SK-N-SH (cell line): Measurements from ENCODE around the gene SLC38A3. TPM values are rescaled to one million over a fixed set of nuclear protein-coding genes. Genes with fewer than 3 reads are reported as not detected.

Experiments
- CTCF ChIA-PET: fragments of 300-600, 350-600 bp; formaldehyde crosslinking; extraction: SDS; loops from one replicate; lab custom pipeline; 2021; lab: Yijun Ruan, JAX
- POLR2A ChIA-PET: fragments of 350-600 bp; sonication (Branson Sonifier 250); formaldehyde crosslinking; extraction: SDS; loops from one replicate; lab custom pipeline; 2020; ENCODE audit warnings: antibody characterized with exemption, inconsistent platforms; lab: Yijun Ruan, JAX
- DNase-seq: peaks from one replicate; pipeline ENCODE4 v3.0.0; 2012
- H2AFZ ChIP-seq: fragments of 200-600 bp; sonication (generic); 2 replicates; pipeline ENCODE4 v1.8.1; 2016; ENCODE audit warnings: antibody characterized with exemption, mild to moderate bottlenecking, low read depth
- H3F3A ChIP-seq: fragments of 200-600 bp; sonication (generic); replicated peaks from 2 replicates; pipeline ENCODE3; 2016; ENCODE audit warnings: antibody characterized with exemption, mild to moderate bottlenecking; ENCODE audit not compliant: insufficient read depth
- H3K27ac ChIP-seq, 2 experiments: fragments of 200-500 bp in 1 of 2; fragments of 200-600 bp in 1 of 2; sonication (Bioruptor generic) in 1 of 2; sonication (generic), shearing (Covaris generic) in 1 of 2; 2 replicates each; pipeline versions ENCODE4 v1.5.1 to v1.6.1; 2014 to 2016; ENCODE audit warnings: low read depth in 2 of 2, inconsistent platforms in 1 of 2, low read length in 1 of 2, mild to moderate bottlenecking in 1 of 2, mixed read lengths in 1 of 2
- H3K27me3 ChIP-seq: fragments of 200-600 bp; sonication (generic), shearing (Covaris generic); 2 replicates; pipeline ENCODE4 v1.6.1; 2016; ENCODE audit warnings: mixed run types; ENCODE audit not compliant: insufficient read depth
- H3K36me3 ChIP-seq, 2 experiments: fragments of 200-500 bp in 1 of 2; fragments of 200-600 bp in 1 of 2; sonication (Bioruptor generic) in 1 of 2; sonication (generic) in 1 of 2; replicated peaks in 1 of 2; 2 replicates each; pipeline versions ENCODE3 to v1.5.1; 2014 to 2016; ENCODE audit warnings: low read length in 1 of 2, mild to moderate bottlenecking in 1 of 2; ENCODE audit not compliant: insufficient read depth in 2 of 2, control insufficient read depth in 1 of 2
- H3K4me1 ChIP-seq, 2 experiments: fragments of 200-500 bp in 1 of 2; fragments of 200-600 bp in 1 of 2; sonication (Bioruptor generic) in 1 of 2; sonication (generic), shearing (Covaris generic) in 1 of 2; 2 replicates each; pipeline versions ENCODE4 v1.5.1 to v1.6.1; 2014 to 2016; ENCODE audit warnings: low read depth in 1 of 2, low read length in 1 of 2, mixed run types in 1 of 2; ENCODE audit not compliant: insufficient read depth in 2 of 2, control insufficient read depth in 1 of 2
- H3K4me2 ChIP-seq: fragments of 200-600 bp; sonication (generic), shearing (Covaris generic); 2 replicates; pipeline ENCODE4 v1.6.1; 2017; ENCODE audit warnings: mixed run types
- H3K4me3 ChIP-seq, 2 experiments: fragments of 200-500 bp in 1 of 2; fragments of 200-600 bp in 1 of 2; sonication (Bioruptor generic) in 1 of 2; sonication (generic), shearing (Covaris generic) in 1 of 2; 2 replicates each; pipeline versions ENCODE4 v1.5.1 to v1.8.1; 2014 to 2016; ENCODE audit warnings: low read depth in 2 of 2, inconsistent platforms in 1 of 2, low read length in 1 of 2, mild to moderate bottlenecking in 1 of 2, mixed read lengths in 1 of 2, moderate library complexity in 1 of 2
- H3K79me2 ChIP-seq: fragments of 200-600 bp; sonication (generic); 2 replicates; pipeline ENCODE4 v1.8.1; 2017; ENCODE audit warnings: mild to moderate bottlenecking; ENCODE audit not compliant: insufficient read depth
- H3K9ac ChIP-seq: fragments of 200-600 bp; sonication (generic); 2 replicates; pipeline ENCODE4 v1.6.1; 2017; ENCODE audit warnings: mixed run types
- H3K9me2 ChIP-seq: fragments of 200-600 bp; sonication (generic); 2 replicates; pipeline ENCODE4 v1.6.1; 2017; ENCODE audit warnings: mixed run types
- H3K9me3 ChIP-seq: fragments of 200-600 bp; sonication (generic); 2 replicates; pipeline ENCODE4 v1.6.1; 2017; ENCODE audit warnings: mixed run types, mild to moderate bottlenecking, moderate library complexity
- H4K20me1 ChIP-seq: fragments of 200-600 bp; sonication (generic); 2 replicates; pipeline ENCODE4 v1.6.1; 2017; ENCODE audit warnings: mild to moderate bottlenecking, mixed run types; ENCODE audit not compliant: insufficient read depth
- CTCF ChIP-seq: fragments of 200-600 bp; sonication (generic); IDR thresholded peaks from 2 replicates; pipeline ENCODE4 v1.6.1; 2017; ENCODE audit warnings: antibody characterized with exemption, mild to moderate bottlenecking, moderate library complexity
- FOSL2 ChIP-seq: IDR thresholded peaks from 2 replicates; pipeline ENCODE4 v1.4.0; 2012; ENCODE audit warnings: low read depth, mild to moderate bottlenecking, moderate library complexity, borderline replicate concordance
- FOXJ3 ChIP-seq: sonication (generic); formaldehyde crosslinking; IDR thresholded peaks from 2 replicates; pipeline ENCODE4 v1.5.1; 2020; ENCODE audit warnings: mild to moderate bottlenecking, missing genetic modification reagents
- GABPA ChIP-seq: IDR thresholded peaks from 2 replicates; pipeline ENCODE4 v1.4.0; 2012; ENCODE audit warnings: low read depth, mild to moderate bottlenecking
- IRF3 ChIP-seq: fragments of 150-350 bp; IDR thresholded peaks from 2 replicates; pipeline ENCODE4 v1.6.1; 2016; ENCODE audit warnings: mild to moderate bottlenecking, low read depth, low read length
- JUND ChIP-seq: IDR thresholded peaks from 2 replicates; pipeline ENCODE4 v1.4.0; 2012
- MXI1 ChIP-seq: IDR thresholded peaks from 2 replicates; pipeline ENCODE4 v1.6.1; 2012; ENCODE audit warnings: mild to moderate bottlenecking, low read depth, low read length, improper control_type of control experiment
- POLR2AphosphoS5 ChIP-seq: IDR thresholded peaks from 2 replicates; pipeline ENCODE4 v1.6.1; 2012; ENCODE audit warnings: low read depth, low read length
- RFX5 ChIP-seq: IDR thresholded peaks from 2 replicates; pipeline ENCODE4 v1.6.1; 2012; ENCODE audit warnings: mild to moderate bottlenecking, improper control_type of control experiment, low read length
- SIN3A ChIP-seq: IDR thresholded peaks from 2 replicates; pipeline ENCODE4 v1.6.1; 2012; ENCODE audit warnings: low read depth, mild to moderate bottlenecking, low read length, moderate library complexity, borderline replicate concordance
- SMC3 ChIP-seq: IDR thresholded peaks from 2 replicates; pipeline ENCODE4 v1.6.1; 2012; ENCODE audit warnings: low read depth, low read length, improper control_type of control experiment
- USF1 ChIP-seq: IDR thresholded peaks from 2 replicates; pipeline ENCODE4 v1.4.0; 2012; ENCODE audit warnings: low read depth, borderline replicate concordance
- USF2 ChIP-seq: fragments of 150-350 bp; IDR thresholded peaks from 2 replicates; pipeline ENCODE4 v1.6.1; 2017; ENCODE audit warnings: antibody characterized with exemption, low read length, low read depth, borderline replicate concordance
- YY1 ChIP-seq: IDR thresholded peaks from 2 replicates; pipeline ENCODE4 v1.4.0; 2012; ENCODE audit warnings: low read depth, mild to moderate bottlenecking
- ZBTB33 ChIP-seq: IDR thresholded peaks from 2 replicates; pipeline ENCODE4 v1.4.0; 2012; ENCODE audit warnings: low read depth, borderline replicate concordance
- WGBS: methylation state at CpG from one replicate; pipeline ENCODE4 v1.1.6; 2017; ENCODE audit warnings: low lambda C conversion rate; 5-methylcytosine and 5-hydroxymethylcytosine counted together
- polyA plus RNA-seq, 3 experiments: library from polyadenylated mRNA; depleted of rRNA; stranded (reverse); fragments of >200 nt; gene quantifications; 2 replicates each; pipeline ENCODE4 v1.2.3, GENCODE V29; 2012

Gene SLC38A3
- polyA plus RNA-seq, 1 of the 3 experiments (the other 2 are of a cell fraction), result 0.84 TPM

- no peak for DNase-seq
- no peak overlapping the region for H3K4me3 ChIP-seq
- H3K36me3 ChIP-seq, result no peaks in the 10 kb centered on the region
- no peak overlapping the region for H3K27ac ChIP-seq
- peaks cover 29% of the 10 kb centered on the region for H3K79me2 ChIP-seq
- H2AFZ ChIP-seq, result no peak overlapping the region
- ChIA-PET POLR2A (no interaction called here), CTCF (interaction anchor here (1.8 to 7.2 kb wide), 3 partner anchors 20 to 47 kb away, joined by 8 to 60 read pairs (median 37); partner anchors contain the start of gene GNAT1)
- H3K4me1 ChIP-seq, result peaks cover 27 to 36% of the 10 kb centered on the region in 2 experiments; a peak in 3 of 4 replicates
- TF ChIP-seq FOSL2, result no peak
- TF ChIP-seq ZBTB33, result no peak
- no peak for TF ChIP-seq USF1
- TF ChIP-seq USF2, result no peak
- no peak for TF ChIP-seq YY1
- no peak for TF ChIP-seq IRF3
- no peak for TF ChIP-seq FOXJ3 (CRISPR knock-in tag)
- no peak for TF ChIP-seq SIN3A
- H3K9me3 ChIP-seq, result no peaks in the 10 kb centered on the region
- no peaks in the 10 kb centered on the region for H3K9me2 ChIP-seq
- H3K9ac ChIP-seq, result no peak overlapping the region
- 100% methylated on average over 3 of the region's 6 CpGs for whole genome bisulfite sequencing
- H4K20me1 ChIP-seq, result no peaks in the 10 kb centered on the region
- no peak overlapping the region for H3K4me2 ChIP-seq
- H3F3A ChIP-seq, result peaks cover 13% of the 10 kb centered on the region
- H3K27me3 ChIP-seq, result no peaks in the 10 kb centered on the region
Observed at GRCh38 chr3:50168791-50169190, 36.3 kb upstream of the SLC38A3 start.

- H3K27ac ChIP-seq, result peak overlapping the region in 1 of 2 experiments; percentile 54; a peak in 1 of 4 replicates
- no peak overlapping the region for H3K4me3 ChIP-seq
- H2AFZ ChIP-seq, result no peak overlapping the region
- DNase-seq, result no peak
- POLR2A ChIA-PET, result no interaction called here
- WGBS, result 80% methylated on average over 3 of the region's 11 CpGs
- no peaks in the 10 kb centered on the region for H3K27me3 ChIP-seq
- peaks cover 11% of the 10 kb centered on the region for H3F3A ChIP-seq
- H3K9ac ChIP-seq, result no peak overlapping the region
- no peaks in the 10 kb centered on the region for H3K9me3 ChIP-seq
- H3K4me2 ChIP-seq, result no peak overlapping the region
- peaks cover 29% of the 10 kb centered on the region for H3K79me2 ChIP-seq
- H4K20me1 ChIP-seq, result no peaks in the 10 kb centered on the region
- H3K36me3 ChIP-seq, result peaks cover 0 to 5% of the 10 kb centered on the region in 2 experiments
- no peaks in the 10 kb centered on the region for H3K9me2 ChIP-seq
- CTCF ChIA-PET, result interaction anchor here (1.0 to 7.2 kb wide), 6 partner anchors 10 to 48 kb away, joined by 3 to 60 read pairs (median 6); partner anchors contain the start of gene GNAT1
- H3K4me1 ChIP-seq, result peaks cover 23 to 32% of the 10 kb centered on the region in 2 experiments; a peak in 3 of 4 replicates
- no peak for TF ChIP-seq MXI1
- no peak for TF ChIP-seq RFX5
- no peak for TF ChIP-seq IRF3
- no peak for TF ChIP-seq USF2
- TF ChIP-seq SMC3, result no peak
- TF ChIP-seq CTCF, result no peak
- no peak for TF ChIP-seq JUND
- TF ChIP-seq USF1, result no peak
- TF ChIP-seq POLR2AphosphoS5, result no peak
- no peak for TF ChIP-seq GABPA
Observed at GRCh38 chr3:50169232-50169832, 35.7 kb upstream of the SLC38A3 start.
